PFSK-1 (cell line): ENCODE data around the gene CNOT10.

Source experiments
- POLR2AphosphoS5 ChIP-seq: IDR thresholded peaks from 2 replicates; pipeline ENCODE4 v1.6.1; 2012; ENCODE audit warnings: low read depth, mild to moderate bottlenecking, control low read depth, low read length, moderate library complexity
- REST ChIP-seq, 2 experiments: IDR thresholded peaks; 2 replicates each; pipeline versions ENCODE4 v1.6.1 to v1.8.0; 2011 to 2012; ENCODE audit warnings: low read depth in 2 of 2, low read length in 2 of 2, control low read depth in 1 of 2, inconsistent platforms in 1 of 2, mild to moderate bottlenecking in 1 of 2, moderate library complexity in 1 of 2; ENCODE audit not compliant: insufficient read depth in 1 of 2
- SIN3A ChIP-seq: IDR thresholded peaks from 2 replicates; pipeline ENCODE4 v1.6.1; 2012; ENCODE audit warnings: mild to moderate bottlenecking, low read length, moderate library complexity, borderline replicate concordance; ENCODE audit not compliant: insufficient read depth
- TAF1 ChIP-seq: IDR thresholded peaks from 2 replicates; pipeline ENCODE4 v1.6.1; 2012; ENCODE audit warnings: low read length, control low read depth, borderline replicate concordance; ENCODE audit not compliant: insufficient read depth

- TF ChIP-seq POLR2AphosphoS5 (no peak), TAF1 (no peak), REST (IDR thresholded peaks at IDR 0.05; ENCODE audit: insufficient read depth in 1 of 2, low read depth in 2 of 2, low read length in 2 of 2) (no peak), SIN3A (no peak)
These were observed 44.0 kb upstream of the CNOT10 start for GRCh38 chr3:32640939-32641338.
